NCI-H460 (cell line): ENCODE results near the gene LRRIQ4. TPM values are rescaled to one million over a fixed set of nuclear protein-coding genes. Genes with fewer than 3 reads are reported as not detected.

Experiments used
- DNase-seq: peaks from one replicate; pipeline ENCODE4 v3.0.0-alpha.2; 2016; ENCODE audit warnings: low read depth; ENCODE audit errors: extremely low read depth
- total RNA-seq: library from RNA; depleted of rRNA; stranded (reverse); fragments of >200 nt; shearing (Covaris generic); gene quantifications from 2 replicates; pipeline ENCODE4 v1.2.3, GENCODE V29; 2014

The LRRIQ4 gene
- total RNA-seq, 1 experiment from 2014 or later = 0.10 TPM

- no peak for DNase-seq
These were observed 36.1 kb downstream of the LRRIQ4 start for GRCh38 chr3:169848741-169849140.

- no peak for DNase-seq
These were observed 37.9 kb downstream of the LRRIQ4 start for GRCh38 chr3:169850618-169851017.

DNA sequence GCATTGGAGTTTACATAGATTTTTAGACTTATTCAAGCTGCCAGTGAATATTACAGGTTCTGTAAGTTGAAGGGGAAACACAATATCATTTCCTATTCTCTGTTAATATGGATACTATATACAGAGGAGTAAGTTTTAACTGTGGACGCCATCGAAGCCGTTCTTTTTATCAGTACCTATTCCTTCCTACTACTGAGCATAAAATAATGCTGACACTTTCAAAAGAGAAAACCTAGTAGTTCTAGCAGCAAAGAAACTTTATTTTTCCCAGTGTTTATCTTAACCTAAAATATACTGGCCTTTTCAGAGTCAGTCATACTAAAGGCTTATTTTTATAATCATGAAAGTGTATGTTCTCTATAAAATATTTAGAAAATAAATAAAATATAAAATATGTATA, 42.8 kb downstream of the LRRIQ4 start:
- DNase-seq = no peak

DNA sequence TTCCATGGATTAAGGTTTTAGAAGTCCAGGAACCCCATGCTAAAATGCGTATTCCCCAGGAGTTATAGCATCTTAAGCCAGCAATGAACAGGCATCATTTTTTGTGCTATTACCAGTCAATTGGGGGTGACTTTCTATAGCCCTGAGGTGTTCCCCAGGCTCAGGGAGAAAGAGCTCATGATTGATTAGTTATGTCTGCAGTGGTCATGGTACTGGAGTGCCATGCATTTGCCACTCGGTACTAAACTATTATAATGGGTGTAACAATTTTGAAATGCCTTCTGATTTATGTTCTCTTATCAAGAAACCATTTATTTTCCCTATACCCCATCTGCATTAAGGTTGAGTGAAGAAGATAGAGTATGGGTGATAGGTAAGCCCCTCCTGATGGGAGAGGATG, 45.1 kb downstream of the LRRIQ4 start:
- DNase-seq = no peak

DNA sequence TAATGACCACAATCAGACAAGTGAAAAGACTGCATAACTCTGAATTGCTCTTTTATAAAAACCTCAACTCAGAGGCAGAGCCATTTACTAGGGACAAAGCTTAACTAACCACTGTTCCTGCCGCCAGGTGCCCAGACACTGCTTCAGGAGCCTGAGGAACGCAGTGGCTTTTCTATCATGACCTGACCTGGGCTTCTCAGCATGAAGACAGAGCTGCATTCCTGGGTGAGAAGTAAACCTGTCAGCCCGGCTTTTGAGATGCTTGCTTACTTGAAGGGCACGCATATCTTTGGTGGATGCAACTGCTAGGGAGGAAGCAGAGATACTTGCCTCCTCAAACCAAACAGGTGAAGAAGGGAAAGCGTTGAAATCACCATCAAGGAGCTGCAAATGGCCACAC, 49.2 kb downstream of the LRRIQ4 start:
- no peak for DNase-seq

- peak; percentile 36 for DNase-seq
These were observed 50.8 kb downstream of the LRRIQ4 start for GRCh38 chr3:169863458-169863899.

- no peak for DNase-seq
These were observed 51.6 kb downstream of the LRRIQ4 start for GRCh38 chr3:169864270-169864669.

- DNase-seq = no peak
These were observed 52.6 kb downstream of the LRRIQ4 start for GRCh38 chr3:169865176-169865767.

- no peak for DNase-seq
These were observed 55.0 kb downstream of the LRRIQ4 start for GRCh38 chr3:169867584-169868210.

GRCh38 chr3:169868369-169868768, 55.7 kb downstream of the LRRIQ4 start:
- no peak for DNase-seq

DNA sequence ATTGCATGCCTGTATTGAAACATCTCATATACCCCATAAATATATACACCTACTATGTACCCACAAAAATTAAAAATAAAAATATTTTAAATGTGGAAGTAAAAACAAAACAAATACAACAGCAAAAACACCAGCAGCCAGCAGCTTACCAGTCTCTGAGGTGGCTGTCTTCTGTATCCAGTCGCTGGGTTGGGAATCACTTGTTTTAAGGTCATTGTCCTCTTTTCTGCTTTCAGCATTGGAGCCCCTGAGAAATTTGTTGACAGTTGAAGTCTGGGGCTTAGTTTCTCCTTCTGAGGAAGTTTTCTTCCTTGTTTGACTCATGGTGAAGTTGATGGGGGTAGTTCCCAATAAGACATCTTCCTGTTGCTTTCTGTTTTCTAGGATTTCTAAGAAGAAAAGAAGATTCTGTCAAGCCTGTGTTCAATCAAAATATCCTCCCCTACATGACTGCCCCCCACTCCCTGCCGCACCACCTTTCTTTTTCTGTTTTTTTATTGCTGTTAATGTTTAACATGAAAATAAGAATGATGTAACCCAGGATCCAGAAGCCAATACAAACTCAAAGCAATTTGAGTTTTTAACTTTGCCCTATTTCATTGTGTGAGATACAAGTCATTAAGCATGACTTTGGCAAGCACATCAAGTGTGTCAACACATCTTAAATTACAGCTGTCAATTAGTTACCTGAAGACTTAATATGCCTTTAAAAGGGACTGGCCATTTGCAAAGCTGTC, 57.0 kb downstream of the LRRIQ4 start, which contains the start of gene LRRC31:
Gene LRRC31, minus strand, starts transcription at position 452 of the 737 bp plus-strand sequence. Its CDS starts 128 bp downstream, at position 324.
- DNase-seq = no peak

GRCh38 chr3:169871129-169871886, 58.6 kb downstream of the LRRIQ4 start:
- DNase-seq = no peak

DNA sequence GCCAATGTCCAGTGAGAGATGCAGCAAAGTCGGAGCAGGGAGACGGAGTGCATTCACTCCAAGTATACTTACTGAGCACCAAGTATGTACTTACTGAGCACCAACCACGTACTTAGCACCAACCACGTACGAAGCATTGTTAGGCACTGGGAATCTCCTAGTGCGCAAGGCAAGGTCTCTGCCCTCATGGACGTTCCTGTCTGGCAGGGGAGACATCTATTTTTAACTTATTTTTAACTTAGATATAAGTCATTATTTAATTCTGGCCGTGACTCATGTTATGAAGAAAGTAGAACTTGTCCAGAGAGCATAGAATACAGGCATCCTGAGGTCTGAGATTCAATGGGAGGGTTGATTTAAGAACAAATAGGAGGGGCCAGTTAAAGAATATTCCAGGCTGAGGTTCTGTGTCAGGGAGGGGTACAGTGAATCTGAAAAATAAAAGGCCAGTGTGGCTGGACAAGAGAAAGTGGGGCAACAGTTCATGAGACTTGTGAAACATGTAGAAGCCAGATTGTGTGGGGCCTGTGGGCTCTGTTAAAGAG, 66.4 kb downstream of the LRRIQ4 start:
- DNase-seq = no peak

DNA sequence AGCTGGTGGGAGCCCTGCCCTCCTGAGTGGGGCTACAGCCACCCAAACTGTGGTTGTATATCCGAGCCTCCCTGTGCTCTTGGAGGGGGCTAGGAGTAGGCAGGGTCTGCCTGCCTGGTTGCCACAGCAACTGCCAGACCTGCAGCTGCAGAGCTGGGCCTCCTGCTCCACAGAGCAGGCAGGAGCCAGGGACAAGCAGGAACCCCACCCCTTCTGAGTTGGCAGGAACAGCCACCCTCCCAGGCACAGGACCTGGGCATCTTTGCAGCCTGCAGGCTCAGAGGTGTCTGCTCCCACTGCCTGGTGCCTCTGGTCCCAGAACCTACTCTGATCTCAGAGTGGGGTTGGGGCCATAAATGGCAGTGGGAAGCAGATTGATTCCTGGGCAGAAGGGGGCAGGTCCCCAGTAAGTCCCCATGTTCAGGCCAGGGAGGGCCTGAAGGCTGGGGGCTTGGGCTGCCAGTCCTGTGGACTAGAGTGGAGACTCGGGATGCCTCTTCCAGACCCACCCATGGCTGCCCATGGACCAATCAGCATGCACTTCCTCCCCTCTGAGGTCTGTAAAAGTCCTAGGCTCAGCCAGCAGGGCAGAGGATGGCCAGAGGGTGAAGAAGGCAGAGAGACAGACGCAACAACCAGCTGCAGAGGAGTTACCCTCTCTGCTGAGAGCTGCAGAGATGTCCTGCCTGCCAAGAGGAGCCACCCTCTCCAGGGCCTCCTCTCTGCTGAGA, 67.3 kb downstream of the LRRIQ4 start:
- no peak for DNase-seq

DNA sequence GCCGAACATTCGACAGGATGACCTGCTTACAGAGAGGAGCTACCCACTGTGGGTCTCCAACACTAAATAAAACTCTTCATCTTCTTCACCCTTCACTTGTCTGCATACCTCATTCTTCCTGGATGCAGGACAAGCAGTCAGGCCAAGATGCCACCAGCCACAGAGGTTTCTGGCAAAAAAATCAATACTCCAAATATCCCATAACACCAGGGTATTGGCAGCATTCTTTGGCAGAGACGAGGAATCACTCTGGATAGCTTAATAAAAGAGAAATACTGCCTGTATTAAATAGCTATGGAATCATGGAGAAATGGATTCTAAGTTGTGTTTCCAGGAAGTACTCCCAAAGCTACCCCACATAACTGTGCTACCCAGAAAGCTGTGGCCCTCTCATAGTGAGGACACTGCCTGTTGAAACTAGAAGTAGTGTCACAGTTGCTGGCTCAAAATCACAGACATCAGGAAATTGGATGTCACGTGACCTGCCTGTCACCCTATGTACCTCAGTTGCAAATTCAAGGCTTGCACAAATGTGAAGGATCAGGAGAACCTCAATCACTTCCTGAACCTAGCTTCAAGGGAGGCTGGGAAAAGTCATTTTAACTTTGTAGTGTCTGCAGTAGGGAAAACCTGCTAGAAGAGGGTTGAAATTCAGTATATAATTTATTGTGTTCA, 68.0 kb downstream of the LRRIQ4 start:
- DNase-seq = no peak

DNA sequence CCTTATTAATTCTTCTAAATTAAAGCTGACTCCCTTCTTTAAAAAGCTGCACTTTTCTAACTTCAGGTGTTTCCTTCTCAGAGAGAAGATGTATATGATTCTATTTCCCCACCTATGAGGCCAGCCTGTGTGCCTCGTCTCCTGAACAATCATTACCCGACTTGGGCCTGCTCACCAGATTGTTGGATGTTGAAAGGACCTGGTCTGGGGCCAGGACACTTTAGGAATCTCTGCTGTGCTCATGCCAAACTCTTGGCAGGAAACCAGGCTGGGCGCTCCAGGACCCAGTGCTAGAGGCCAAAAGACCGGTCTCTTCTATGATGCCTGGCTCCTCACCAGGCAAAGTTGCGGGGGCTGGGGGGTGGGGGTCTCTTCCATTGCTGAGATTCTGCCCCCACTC, 74.0 kb downstream of the LRRIQ4 start:
- no peak for DNase-seq
